RWPE1 (cell line): ENCODE measurements around the gene CDK5.
A peak's percentile ranks its signal among the peaks of the same experiment; 100 is the strongest.

Experiments used
- CTCF ChIA-PET: fragments of 350-600 bp; sonication (Branson Sonifier 250); formaldehyde crosslinking; extraction: SDS; loops from one replicate; lab custom pipeline; 2021; lab: Yijun Ruan, JAX
- POLR2A ChIA-PET: fragments of 400-600 bp; formaldehyde crosslinking; extraction: SDS; loops from one replicate; lab custom pipeline; 2020; ENCODE audit warnings: antibody characterized with exemption; ENCODE audit not compliant: low non-redundant PET; lab: Yijun Ruan, JAX
- DNase-seq: peaks from one replicate; pipeline ENCODE4 v3.0.0; 2012; ENCODE audit warnings: low spot score
- H3K27ac ChIP-seq: fragments of 450-650 bp; 2 replicates; pipeline ENCODE4 v1.5.1; 2017
- TF ChIP-seq, protein P1 (sequence below): fragments of 450-650 bp; conservative IDR thresholded peaks from 2 replicates; pipeline ENCODE4 v1.5.1; 2017; ENCODE audit warnings: low read depth, mild to moderate bottlenecking

CDK5 gene

DNA sequence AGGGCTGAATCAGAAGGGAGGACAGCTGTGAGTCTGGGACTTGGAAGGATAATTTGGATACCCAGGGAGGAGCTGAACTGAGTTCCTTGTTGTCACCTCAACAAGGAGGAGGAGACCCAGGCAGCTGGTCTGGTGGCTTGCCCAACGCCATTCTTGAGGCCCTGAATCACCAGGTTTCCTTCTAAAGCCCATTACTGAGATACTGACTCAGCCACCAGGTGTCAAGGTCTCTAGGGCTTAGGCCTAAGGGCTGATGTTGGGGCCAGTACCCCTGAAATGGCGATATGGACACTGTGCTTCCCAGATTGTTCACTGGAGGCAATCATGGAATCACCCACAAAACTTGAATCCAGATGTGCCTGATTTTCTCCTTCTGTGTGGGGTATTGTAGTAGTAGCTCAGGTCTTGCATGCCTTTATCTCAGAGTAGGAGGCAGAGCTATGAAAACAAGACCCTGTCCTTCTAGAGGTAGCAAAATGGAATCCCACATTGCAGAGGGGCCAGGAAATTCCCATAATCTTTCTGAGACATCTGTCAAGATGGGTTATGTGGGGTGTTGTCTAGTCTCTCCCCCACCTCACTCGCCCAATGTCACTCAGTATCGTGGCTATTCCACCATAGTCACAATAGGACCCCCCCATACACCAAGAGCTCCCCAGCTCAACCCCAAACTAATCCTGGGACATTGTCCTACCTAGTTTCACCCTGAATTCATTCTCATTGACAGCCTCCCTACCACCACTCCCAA lies 31.6 kb downstream of the CDK5 start:
- CTCF ChIA-PET = interaction anchor here (0.7 kb wide), 1 partner anchor 30 kb away, joined by 3 read pairs; no protein-coding TSS in a partner anchor
- TF ChIP-seq, protein P1, sequence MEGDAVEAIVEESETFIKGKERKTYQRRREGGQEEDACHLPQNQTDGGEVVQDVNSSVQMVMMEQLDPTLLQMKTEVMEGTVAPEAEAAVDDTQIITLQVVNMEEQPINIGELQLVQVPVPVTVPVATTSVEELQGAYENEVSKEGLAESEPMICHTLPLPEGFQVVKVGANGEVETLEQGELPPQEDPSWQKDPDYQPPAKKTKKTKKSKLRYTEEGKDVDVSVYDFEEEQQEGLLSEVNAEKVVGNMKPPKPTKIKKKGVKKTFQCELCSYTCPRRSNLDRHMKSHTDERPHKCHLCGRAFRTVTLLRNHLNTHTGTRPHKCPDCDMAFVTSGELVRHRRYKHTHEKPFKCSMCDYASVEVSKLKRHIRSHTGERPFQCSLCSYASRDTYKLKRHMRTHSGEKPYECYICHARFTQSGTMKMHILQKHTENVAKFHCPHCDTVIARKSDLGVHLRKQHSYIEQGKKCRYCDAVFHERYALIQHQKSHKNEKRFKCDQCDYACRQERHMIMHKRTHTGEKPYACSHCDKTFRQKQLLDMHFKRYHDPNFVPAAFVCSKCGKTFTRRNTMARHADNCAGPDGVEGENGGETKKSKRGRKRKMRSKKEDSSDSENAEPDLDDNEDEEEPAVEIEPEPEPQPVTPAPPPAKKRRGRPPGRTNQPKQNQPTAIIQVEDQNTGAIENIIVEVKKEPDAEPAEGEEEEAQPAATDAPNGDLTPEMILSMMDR = no peak
- POLR2A ChIA-PET = no interaction called here
- peak; percentile 13 for DNase-seq
- H3K27ac ChIP-seq = no peak overlapping the region

DNA sequence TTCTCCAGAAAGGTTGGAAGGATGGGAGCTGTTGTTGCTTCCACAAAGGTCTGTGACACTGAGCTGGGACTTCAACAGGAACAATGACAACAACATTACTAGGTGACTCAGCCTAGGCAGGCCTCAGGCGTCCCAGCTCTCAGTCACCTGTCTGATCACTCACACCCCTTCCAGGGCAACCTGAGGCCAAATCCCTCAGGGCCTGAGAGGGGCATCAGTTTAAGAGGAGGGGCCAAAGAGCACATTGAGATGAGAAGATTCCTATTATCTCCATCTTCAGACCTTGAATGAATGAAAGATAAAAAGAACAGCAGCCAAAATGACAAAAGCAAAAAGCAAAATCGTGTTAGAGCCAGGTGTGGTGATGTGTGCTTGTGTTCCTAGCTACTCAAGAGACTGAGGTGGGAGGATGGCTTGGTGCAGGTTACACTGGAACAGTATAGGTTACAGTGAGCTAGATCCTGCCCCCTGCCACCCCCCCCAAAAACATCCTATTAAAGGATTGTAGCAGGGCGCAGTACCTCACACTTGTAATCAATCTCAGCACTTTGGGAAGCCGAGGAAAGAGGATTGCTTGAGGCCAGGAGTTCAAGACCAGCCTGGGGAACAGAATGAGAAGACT lies 33.2 kb downstream of the CDK5 start, which contains the start of gene ATG9B:
ATG9B (minus strand) TSS at position 60 of the 622 bp plus-strand sequence. CDS start 71 bp downstream, outside the sequence.
- no peak within 1 kb of the TSS for H3K27ac ChIP-seq
- ChIA-PET CTCF (interaction anchor here (0.6 kb wide), 1 partner anchor 38 kb away, joined by 3 read pairs; no protein-coding TSS in a partner anchor), POLR2A (no interaction called here)
- TF ChIP-seq, protein P1 = no peak
- DNase-seq = no peak

DNA sequence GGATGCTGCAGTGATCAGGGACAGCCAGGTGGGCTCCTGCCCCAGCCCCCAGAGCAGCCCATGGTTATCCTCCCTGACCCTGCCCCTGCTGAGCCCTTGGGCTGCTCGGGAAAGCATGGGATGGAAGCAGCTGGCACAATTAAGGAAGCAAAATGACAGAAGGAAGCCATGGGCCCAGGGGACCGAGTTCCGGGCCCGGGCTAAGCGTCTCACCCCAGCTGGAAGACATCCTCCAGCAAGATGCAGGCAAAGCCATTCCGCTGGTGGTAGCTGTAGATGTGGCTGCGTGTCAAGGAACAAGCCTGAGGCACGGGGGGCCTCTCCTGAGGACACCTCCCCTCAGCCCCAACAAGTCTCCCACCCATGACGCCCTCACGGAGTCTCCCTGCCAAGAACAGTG lies 34.5 kb downstream of the CDK5 start:
- no peak for DNase-seq
- POLR2A ChIA-PET = no interaction called here
- TF ChIP-seq, protein P1 = no peak
- CTCF ChIA-PET = interaction anchor here (0.6 kb wide), 1 partner anchor 145 kb away, joined by 4 read pairs; no protein-coding TSS in a partner anchor
- no peak overlapping the region for H3K27ac ChIP-seq

DNA sequence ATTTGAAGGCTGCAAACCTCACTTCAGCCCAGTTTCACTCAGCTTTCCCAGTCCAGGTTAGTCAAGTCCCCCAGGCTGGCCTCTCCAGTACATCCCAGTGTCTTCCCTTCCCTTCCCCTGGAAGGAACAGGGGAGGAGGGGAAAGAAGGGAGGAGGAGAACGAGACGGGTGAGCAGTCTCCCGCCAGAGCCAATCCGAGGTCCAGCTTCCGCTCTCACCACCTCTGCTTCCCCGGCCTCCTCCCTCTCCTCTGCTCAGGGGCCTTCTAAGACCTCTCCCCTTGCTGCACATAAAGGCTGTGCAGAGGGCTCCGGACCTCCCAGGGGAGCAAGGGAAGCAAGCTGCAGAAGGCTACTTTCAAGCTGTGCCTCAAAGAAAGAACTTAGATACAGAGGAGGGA lies 37.5 kb downstream of the CDK5 start:
- ChIA-PET CTCF (no interaction called here), POLR2A (no interaction called here)
- no peak overlapping the region for H3K27ac ChIP-seq
- TF ChIP-seq, protein P1 = no peak
- no peak for DNase-seq

DNA sequence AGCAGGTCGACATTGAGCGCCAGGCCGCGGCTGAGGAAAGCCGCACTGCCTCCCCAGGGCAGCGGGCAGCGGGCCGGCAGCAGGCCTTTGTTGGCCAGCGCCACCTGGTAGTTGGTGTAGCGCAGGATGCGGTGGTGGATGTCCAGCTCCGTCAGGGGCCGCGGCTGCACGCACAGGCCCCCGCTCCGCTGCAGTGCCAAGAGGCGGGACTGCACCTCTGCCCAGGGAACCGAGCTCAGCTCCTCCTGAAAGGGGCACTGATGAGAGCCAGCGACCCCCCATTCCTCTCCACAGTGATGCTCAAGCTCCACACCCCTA lies 38.6 kb downstream of the CDK5 start:
- ChIA-PET CTCF (interaction anchor here (0.9 to 1.2 kb wide), 3 partner anchors 9 to 137 kb away, joined by 3 to 5 read pairs (median 5); no protein-coding TSS in a partner anchor), POLR2A (no interaction called here)
- TF ChIP-seq, protein P1 = no peak
- H3K27ac ChIP-seq = no peak overlapping the region
- DNase-seq = no peak

DNA sequence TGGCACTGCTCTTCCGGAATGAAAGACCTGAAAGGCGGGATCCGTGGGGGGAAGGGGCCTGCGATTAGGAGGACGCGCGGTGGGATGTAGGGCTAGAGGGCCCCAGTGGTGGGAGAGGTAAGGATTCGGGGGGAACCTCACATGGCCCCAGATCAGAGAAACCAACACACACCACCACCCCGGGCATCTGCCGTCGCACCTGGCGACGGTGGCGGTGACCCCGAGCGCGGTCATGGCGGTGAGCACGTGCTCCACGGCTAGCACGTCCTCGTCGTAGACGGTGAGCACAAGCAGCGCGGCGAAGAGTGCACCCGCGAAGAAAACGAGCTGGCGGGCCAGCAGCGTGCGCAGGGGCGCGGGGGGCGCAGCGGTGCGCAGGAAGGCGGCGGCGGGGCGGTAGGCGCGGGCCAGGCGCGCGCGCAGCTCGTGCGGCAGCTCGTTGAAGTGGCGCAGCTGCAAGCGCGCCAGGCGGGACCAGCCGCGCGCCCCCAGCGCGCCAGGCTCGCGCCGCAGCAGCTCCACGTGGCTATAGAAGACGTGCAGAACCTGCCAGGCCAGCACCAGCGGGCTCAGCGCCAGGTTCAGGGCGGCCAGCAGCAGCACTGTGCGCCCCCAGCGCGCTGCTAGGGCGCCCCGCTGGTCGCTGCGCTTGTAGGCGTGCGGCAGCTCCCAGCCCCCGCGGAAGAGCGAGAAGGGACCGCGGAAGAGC lies 39.1 kb downstream of the CDK5 start:
- CTCF ChIA-PET = interaction anchor here (0.5 to 1.2 kb wide), 11 partner anchors 8 to 1180 kb away, joined by 3 to 6 read pairs (median 3); no protein-coding TSS in a partner anchor
- no peak overlapping the region for H3K27ac ChIP-seq
- TF ChIP-seq, protein P1 = peak; percentile 67
- DNase-seq = no peak
- POLR2A ChIA-PET = no interaction called here
